Central memory CD4-positive, alpha-beta T cell (primary cell): ENCODE data around the gene L3MBTL2.
"Not testable (repeated sequence)": the region's sequence is repeated elsewhere in the genome, so short reads cannot be mapped to it uniquely, and the experiment has no call there.

Experiments
- DNase-seq: peaks from one replicate; pipeline ENCODE4 v3.0.0; 2022

Gene L3MBTL2

DNA sequence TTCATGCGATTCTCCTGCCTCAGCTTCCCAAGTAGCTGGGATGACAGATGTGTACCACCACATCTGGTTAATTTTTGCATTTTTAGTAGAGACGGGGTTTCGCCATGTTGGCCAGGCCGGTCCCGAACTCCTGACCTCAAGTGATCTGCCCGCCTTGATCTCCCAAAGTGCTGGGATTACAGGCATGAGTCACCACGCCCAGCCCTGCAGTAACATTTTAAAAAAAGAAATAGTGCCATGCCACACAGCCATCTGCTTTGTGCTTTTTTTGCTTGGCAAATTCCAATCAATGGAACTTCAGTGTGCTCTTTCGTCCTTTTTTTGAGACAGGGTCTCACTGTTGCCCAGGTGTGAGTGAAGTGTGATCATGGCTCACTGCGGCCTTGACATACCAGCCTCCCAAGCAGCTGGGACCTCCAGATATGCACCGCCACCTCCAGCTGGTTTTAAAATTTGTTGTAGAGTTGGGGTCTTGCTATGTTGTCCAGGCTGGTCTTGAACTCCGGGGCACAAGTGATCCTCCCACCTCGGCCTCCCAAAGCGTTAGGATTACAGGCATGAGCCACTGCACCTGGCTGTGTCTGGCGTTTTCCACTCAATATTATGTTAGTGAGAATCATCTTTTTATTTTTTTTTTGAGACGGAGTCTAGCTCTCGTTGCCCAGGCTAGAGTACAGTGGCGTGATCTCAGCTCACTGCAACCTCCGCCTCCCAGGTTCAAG, 37.4 kb downstream of the L3MBTL2 start:
- no peak for DNase-seq

GRCh38 chr22:41243361-41243760, 38.2 kb downstream of the L3MBTL2 start:
- DNase-seq: no peak

DNA sequence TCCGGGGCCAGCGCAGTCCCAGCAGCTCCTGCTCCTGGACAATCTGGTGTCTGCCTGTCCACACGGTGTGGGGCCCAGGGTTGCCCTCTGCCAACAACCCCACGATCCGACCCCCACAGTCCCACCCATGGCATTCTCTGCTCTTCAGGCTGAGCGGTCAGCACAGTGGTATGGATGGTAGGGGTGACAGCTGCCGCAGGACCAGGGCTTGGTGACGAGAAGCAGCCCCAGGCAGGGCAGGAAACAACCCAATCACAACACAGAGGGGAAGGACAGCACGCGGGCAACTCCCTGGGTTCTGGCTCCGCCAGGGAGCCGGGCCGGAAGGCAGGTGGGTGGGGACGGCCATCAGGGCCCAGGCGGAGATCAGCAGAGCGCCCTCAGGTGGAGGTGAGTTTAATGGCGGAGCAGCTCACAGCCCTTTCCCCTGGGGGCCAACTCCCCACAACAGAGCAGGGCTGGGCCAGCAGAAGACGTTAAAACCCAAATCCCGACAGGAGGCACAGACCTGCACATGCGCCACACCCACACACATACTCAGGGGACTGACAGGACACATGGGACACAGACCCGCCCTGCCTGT, 40.9 kb downstream of the L3MBTL2 start:
- no peak for DNase-seq

- no peak for DNase-seq
Measured at GRCh38 chr22:41247703-41248102, 42.6 kb downstream of the L3MBTL2 start.

- no peak for DNase-seq
Measured at GRCh38 chr22:41248314-41248713, 43.2 kb downstream of the L3MBTL2 start.

GRCh38 chr22:41248758-41249157, 43.6 kb downstream of the L3MBTL2 start:
- no peak for DNase-seq

GRCh38 chr22:41249442-41249841, 44.3 kb downstream of the L3MBTL2 start:
- DNase-seq: no peak

GRCh38 chr22:41250127-41250526, 45.0 kb downstream of the L3MBTL2 start:
- no peak for DNase-seq

- DNase-seq: no peak
Measured at GRCh38 chr22:41252365-41252764, 47.3 kb downstream of the L3MBTL2 start.

DNA sequence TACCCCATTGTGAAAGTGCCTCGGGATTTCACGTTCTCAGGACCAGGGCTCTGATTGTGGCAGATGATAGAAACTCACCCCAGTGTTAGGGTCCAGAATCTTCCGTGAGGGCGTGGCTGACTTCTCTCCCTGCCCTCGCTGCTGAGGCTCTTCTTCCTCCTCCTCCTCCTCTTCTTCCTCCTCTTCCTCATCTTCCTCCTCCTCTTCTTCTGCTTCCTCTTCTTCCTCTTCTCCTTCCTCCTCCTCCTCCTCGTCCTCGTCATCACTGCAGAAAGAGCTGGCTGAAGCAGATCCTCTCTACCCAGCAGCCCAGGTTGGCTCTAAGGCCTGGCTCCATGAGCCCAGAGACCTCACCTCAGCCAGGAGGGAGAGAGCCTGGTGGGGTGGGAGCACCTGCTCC, 49.1 kb downstream of the L3MBTL2 start:
- no peak for DNase-seq

GRCh38 chr22:41256254-41257253, 51.4 kb downstream of the L3MBTL2 start:
- DNase-seq: no peak

DNA sequence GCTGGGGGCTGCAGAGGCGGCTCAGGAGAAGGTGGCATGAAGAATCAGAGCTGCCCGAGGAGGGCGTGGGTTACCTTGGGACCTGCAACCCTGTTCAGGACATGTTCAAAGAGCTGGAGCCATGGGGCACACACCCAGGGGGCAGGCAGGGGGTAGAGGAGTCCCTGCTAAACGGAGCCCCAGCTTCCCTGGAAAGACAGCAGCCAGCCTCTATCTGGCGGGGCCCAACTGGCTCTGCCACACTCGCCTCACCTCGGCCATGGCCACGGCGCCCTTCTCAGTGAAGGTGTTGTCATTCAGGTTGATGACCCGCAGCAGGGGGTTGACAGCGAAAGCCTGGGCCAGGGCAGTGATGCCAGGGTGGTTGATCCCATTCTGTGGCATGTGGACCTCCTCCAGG, 52.6 kb downstream of the L3MBTL2 start:
- no peak for DNase-seq

GRCh38 chr22:41259756-41260155, 54.6 kb downstream of the L3MBTL2 start:
- DNase-seq: not testable (repeated sequence)

GRCh38 chr22:41260871-41261270, 55.8 kb downstream of the L3MBTL2 start:
- DNase-seq: no peak

- no peak for DNase-seq
Measured at GRCh38 chr22:41261541-41262249, 56.6 kb downstream of the L3MBTL2 start.

DNA sequence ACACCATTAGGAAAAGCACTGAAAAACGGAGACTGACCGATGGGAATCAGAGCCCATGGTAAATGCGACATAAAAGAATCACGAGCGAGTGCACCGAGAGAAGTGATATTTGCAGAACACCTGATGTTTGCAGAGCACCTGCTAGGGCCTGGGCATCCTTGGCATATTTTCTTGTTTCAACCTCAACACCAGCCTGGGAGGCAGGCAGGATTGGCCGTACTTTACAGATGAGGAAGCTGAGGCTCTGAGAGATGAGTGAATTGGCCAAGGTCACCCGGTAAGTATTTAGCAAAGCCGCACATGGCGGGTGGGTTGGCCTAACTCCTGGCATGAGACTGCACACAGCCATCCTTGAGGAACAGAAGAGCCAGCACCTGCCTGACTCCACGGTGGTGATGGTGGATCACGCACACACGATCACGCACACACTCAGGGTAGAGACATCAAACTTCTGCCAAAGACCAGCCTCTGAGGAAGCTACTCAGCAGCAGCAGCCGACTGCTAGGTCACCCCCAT, 57.2 kb downstream of the L3MBTL2 start:
- no peak for DNase-seq

DNA sequence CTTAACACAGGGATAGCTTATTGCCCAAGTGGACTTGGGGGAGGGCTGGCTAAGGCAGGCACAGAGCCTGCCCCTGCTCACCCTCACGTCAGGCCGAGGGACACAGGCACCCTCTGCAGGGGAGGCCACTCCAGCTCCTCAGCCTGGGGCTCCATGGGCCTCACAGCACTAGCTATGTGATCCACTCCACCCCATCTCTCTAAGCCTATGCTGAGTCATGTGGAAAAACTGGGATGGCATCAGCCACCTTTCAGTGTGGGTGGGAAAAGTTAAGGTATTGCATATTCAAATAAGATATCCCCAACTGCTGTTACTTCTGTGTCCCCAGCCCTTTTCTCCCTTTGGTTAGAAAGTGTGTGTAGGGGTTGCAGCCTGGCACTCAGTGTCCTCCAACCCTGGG, 58.6 kb downstream of the L3MBTL2 start:
- DNase-seq: no peak

DNA sequence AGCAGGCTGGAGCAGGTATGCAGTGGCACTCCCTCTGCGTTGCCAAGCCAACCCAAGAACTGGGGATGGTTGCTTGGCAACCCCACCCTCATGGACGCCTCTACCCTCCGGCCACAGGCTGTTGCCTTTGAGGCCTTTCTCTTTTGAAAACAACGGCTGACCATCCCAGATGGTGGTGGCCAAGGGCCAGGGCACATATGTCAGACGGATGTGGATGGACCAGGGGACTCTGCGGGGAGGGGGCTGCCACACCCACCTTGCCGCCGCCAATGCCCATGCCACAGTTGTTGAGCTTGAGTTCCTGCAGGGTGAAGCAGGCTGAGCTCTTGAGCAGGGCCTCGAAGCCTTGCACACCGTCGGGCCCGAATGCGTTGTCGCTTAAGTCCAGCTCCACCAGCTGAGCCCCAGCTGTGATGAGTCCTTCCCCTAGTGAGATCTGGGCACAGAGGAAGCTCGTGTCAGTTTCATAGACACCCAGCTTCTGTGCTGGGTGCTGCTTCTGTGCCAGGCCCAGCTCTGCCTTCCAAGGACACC, 59.4 kb downstream of the L3MBTL2 start:
- no peak for DNase-seq

DNA sequence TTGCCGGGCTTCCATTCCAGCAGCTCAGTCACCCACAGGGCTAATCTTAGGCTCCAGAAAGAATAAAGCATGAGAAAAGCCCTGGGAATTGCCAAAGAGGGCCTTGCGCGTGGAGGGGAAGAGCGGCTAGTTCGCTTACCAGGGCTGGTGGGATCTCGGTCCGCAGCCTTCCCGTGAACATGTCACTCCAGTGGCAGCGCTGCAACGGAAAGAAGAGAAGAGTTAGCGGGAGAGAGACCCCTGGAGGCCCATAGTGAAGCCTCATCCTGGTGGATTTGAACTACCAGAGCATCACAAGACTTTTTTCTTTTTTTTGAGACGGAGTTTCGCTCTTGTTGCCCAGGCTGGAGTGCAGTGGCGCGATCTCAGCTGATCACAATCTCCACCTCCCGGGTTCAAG, 62.8 kb downstream of the L3MBTL2 start:
- DNase-seq: no peak

DNA sequence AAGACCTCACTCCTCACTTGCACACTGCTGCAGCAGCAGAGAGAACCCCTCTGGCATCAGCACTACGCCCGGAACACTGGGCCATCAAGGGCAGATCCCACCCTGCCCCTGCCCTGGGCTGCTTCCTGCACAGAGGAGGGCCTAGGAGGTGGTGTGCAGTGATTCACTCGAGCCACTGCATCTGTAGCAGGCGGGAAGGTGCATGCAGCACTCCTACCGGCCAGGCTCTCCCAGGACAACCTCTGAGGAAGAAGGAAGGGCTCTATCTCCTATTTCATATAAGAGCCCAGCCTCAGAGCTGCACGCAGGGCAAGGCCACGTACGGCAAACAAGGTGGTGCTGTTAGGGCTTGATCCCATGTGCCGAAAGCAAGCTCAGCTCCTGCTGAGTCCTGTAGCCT, 66.7 kb downstream of the L3MBTL2 start:
- DNase-seq: no peak

- DNase-seq: no peak
Measured at GRCh38 chr22:41273128-41273527, 68.0 kb downstream of the L3MBTL2 start.

DNA sequence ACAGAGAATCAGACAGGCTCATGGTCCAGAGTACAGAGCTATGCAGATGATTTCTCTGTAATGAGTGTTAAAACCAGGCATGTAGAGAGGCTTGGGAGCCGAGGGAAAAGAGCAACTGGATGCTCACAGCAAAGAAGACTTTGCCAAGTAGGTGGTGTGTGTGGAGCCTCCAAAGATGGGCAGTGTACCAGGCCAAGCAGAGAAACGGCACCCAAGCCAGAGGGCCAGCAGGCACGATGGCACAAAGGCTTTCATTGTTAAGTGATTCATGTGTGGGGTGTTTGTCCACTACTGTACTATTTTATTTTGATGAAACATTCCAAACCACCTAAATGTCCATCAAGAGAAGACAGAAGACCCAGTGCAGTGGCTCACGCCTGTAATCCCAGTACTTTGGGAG, 69.7 kb downstream of the L3MBTL2 start:
- no peak for DNase-seq
